GM12891 (cell line): ENCODE results near the gene ANK3.

Experiments
- PAX5 ChIP-seq: IDR thresholded peaks from 2 replicates; pipeline ENCODE4 v1.6.1; 2011; ENCODE audit warnings: low read length, moderate library complexity, mild to moderate bottlenecking; ENCODE audit not compliant: insufficient read depth, severe bottlenecking
- POLR2A ChIP-seq: IDR thresholded peaks from 2 replicates; pipeline ENCODE4 v1.6.1; 2011; ENCODE audit warnings: low read depth, low read length, control low read depth
- POLR2AphosphoS5 ChIP-seq: IDR thresholded peaks from 2 replicates; pipeline ENCODE4 v1.6.1; 2011; ENCODE audit warnings: low read depth, low read length, control low read depth
- SPI1 ChIP-seq: IDR thresholded peaks from 2 replicates; pipeline ENCODE4 v1.6.1; 2011; ENCODE audit warnings: low read depth, low read length, control low read depth
- TAF1 ChIP-seq: IDR thresholded peaks from 2 replicates; pipeline ENCODE4 v1.6.1; 2011; ENCODE audit warnings: low read depth, low read length, control low read depth

DNA sequence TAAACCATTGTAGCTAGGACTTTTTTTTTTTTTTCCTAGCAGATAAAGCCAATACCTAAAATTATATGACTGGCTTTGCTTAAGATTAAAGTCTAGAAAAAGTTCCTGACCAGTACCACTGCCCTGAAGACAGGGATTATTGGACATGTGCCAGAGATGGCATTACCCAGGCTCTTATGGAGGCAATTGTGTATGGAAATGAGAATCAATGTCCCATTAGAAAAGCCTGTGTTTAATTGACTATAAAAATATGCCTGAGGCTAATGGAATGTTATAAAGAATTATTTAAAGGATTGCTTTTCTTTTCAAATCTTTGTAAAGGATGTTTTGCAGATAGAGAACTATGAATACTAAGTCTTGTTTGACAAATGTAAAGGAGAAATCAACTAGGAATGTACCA lies 196.7 kb downstream of the ANK3 start:
- TF ChIP-seq POLR2AphosphoS5 (no peak), POLR2A (no peak), TAF1 (no peak), PAX5 (no peak), SPI1 (no peak)
